GM12878 (cell line): ENCODE results near the gene MEGF6. TPM values are rescaled to one million over a fixed set of nuclear protein-coding genes. Genes with fewer than 3 reads are reported as not detected.

Source experiments
- ATAC-seq: fragments of 200-7000 bp; cut with Tn5 transposase; 3 replicates; pipeline ENCODE4 v1.9.1; 2020; ENCODE audit warnings: mild to moderate bottlenecking, moderate library complexity
- BruUV-seq: library from RNA; stranded (reverse); fragments of 400-500 nt; replicated peaks from 2 replicates; lab custom pipeline; 2021; lab: Mats Ljungman, UMichigan
- CTCF ChIA-PET: fragments of 300-600 bp; sonication (Branson Sonifier 250); formaldehyde crosslinking; extraction: SDS; loops from one replicate; lab custom pipeline; 2021; ENCODE audit warnings: inconsistent platforms; lab: Yijun Ruan, JAX
- POLR2A ChIA-PET: fragments of 350-600 bp; formaldehyde crosslinking; extraction: SDS; loops from one replicate; lab custom pipeline; 2021; ENCODE audit warnings: inconsistent platforms; lab: Charles Lee
- RAD21 ChIA-PET: fragments of 300-600 bp; sonication (Branson Sonifier 250); formaldehyde crosslinking; loops from one replicate; lab custom pipeline; 2023; ENCODE audit warnings: antibody characterized with exemption; ENCODE audit not compliant: unreplicated experiment; lab: Charles Lee
- SMC1A ChIA-PET: fragments of 300-600 bp; sonication (Branson Sonifier 250); formaldehyde crosslinking; loops from one replicate; lab custom pipeline; 2023; ENCODE audit not compliant: unreplicated experiment, uncharacterized antibody; lab: Charles Lee
- DNase-seq: peaks from one replicate; pipeline ENCODE4 v3.0.0-alpha.2; 2011; ENCODE audit warnings: low read depth, low spot score
- FAIRE-seq: peaks from 3 replicates; lab custom pipeline; 2011; peaks lifted over from hg19 to GRCh38; lab: Jason Lieb, UNC
- H2AFZ ChIP-seq: 2 replicates; pipeline ENCODE4 v1.6.0; 2011; ENCODE audit warnings: low read depth, low read length, control low read depth; ENCODE audit not compliant: control insufficient read depth
- H3K27ac ChIP-seq: 2 replicates; pipeline ENCODE4 v1.5.1; 2011; ENCODE audit warnings: control low read depth; ENCODE audit not compliant: control insufficient read depth, insufficient read depth
- H3K27me3 ChIP-seq, 2 experiments: replicated peaks in 1 of 2; 2 replicates each; pipeline versions ENCODE4 v1.6.0 to v1.6.1; 2011; ENCODE audit warnings: low read length in 1 of 2; ENCODE audit not compliant: control insufficient read depth in 2 of 2, insufficient read depth in 2 of 2
- H3K36me3 ChIP-seq, 2 experiments: 2 replicates each; pipeline ENCODE4 v1.5.1; 2011; ENCODE audit warnings: low read length in 1 of 2; ENCODE audit not compliant: control insufficient read depth in 2 of 2, insufficient read depth in 2 of 2
- H3K4me1 ChIP-seq: 2 replicates; pipeline ENCODE4 v1.6.1; 2011; ENCODE audit warnings: mild to moderate bottlenecking, low read length, moderate library complexity, mixed read lengths; ENCODE audit not compliant: control insufficient read depth, insufficient read depth
- H3K4me2 ChIP-seq: 2 replicates; pipeline ENCODE4 v1.6.0; 2011; ENCODE audit warnings: control low read depth; ENCODE audit not compliant: control insufficient read depth, insufficient read depth
- H3K4me3 ChIP-seq: fragments of 200-600 bp; sonication (generic); 2 replicates; pipeline ENCODE4 v1.5.1; 2016
- H3K79me2 ChIP-seq: 2 replicates; pipeline ENCODE4 v1.6.0; 2011; ENCODE audit warnings: low read length; ENCODE audit not compliant: control insufficient read depth, insufficient read depth
- H3K9ac ChIP-seq: 2 replicates; pipeline ENCODE4 v1.8.0; 2011; ENCODE audit warnings: low read length, control low read depth, mixed read lengths; ENCODE audit not compliant: control insufficient read depth, insufficient read depth
- H3K9me3 ChIP-seq: replicated peaks from 3 replicates; pipeline ENCODE4 v1.5.1; 2011; ENCODE audit warnings: mild to moderate bottlenecking, low read length; ENCODE audit not compliant: control insufficient read depth, insufficient read depth
- H4K20me1 ChIP-seq: 2 replicates; pipeline ENCODE4 v1.6.0; 2011; ENCODE audit not compliant: control insufficient read depth, insufficient read depth
- BMI1 ChIP-seq: fragments of 450-650 bp; IDR thresholded peaks from 2 replicates; pipeline ENCODE4 v1.6.1; 2016; ENCODE audit warnings: mild to moderate bottlenecking, moderate library complexity, borderline replicate concordance
- BRCA1 ChIP-seq: IDR thresholded peaks from 2 replicates; pipeline ENCODE4 v1.6.1; 2011; ENCODE audit warnings: low read depth, low read length, improper control_type of control experiment
- CBFB ChIP-seq: IDR thresholded peaks from 2 replicates; pipeline ENCODE4 v1.6.1; 2016; ENCODE audit warnings: antibody characterized with exemption, low read depth
- CBX3 ChIP-seq: fragments of 200-600 bp; sonication (generic); IDR thresholded peaks from 2 replicates; pipeline ENCODE4 v1.6.1; 2016; ENCODE audit warnings: low read depth, borderline replicate concordance
- CHD2 ChIP-seq: IDR thresholded peaks from 2 replicates; pipeline ENCODE4 v1.6.1; 2011; ENCODE audit warnings: low read depth, low read length, improper control_type of control experiment, borderline replicate concordance
- DPF2 ChIP-seq: fragments of 450-650 bp; IDR thresholded peaks from 2 replicates; pipeline ENCODE4 v1.6.1; 2017; ENCODE audit warnings: mild to moderate bottlenecking
- KDM1A ChIP-seq: fragments of 200-600 bp; sonication (generic); IDR thresholded peaks from 2 replicates; pipeline ENCODE4 v1.6.1; 2016; ENCODE audit warnings: borderline replicate concordance
- POLR2AphosphoS2 ChIP-seq: IDR thresholded peaks from 2 replicates; pipeline ENCODE4 v1.6.1; 2011; ENCODE audit warnings: low read depth, mild to moderate bottlenecking, low read length, improper control_type of control experiment, moderate library complexity
- SIX5 ChIP-seq: IDR thresholded peaks from 2 replicates; pipeline ENCODE4 v1.6.1; 2011; ENCODE audit warnings: mild to moderate bottlenecking, low read depth, low read length, moderate library complexity; ENCODE audit not compliant: severe bottlenecking
- SMAD5 ChIP-seq: IDR thresholded peaks from 2 replicates; pipeline ENCODE4 v1.6.1; 2016; ENCODE audit warnings: antibody characterized with exemption, low read depth
- STAT3 ChIP-seq: IDR thresholded peaks from 2 replicates; pipeline ENCODE4 v1.6.1; 2011; ENCODE audit warnings: low read depth, low read length, improper control_type of control experiment
- SUPT20H ChIP-seq: IDR thresholded peaks from 2 replicates; pipeline ENCODE4 v1.6.1; 2011; ENCODE audit warnings: low read depth, mild to moderate bottlenecking, low read length, moderate library complexity, borderline replicate concordance; ENCODE audit not compliant: control insufficient read depth
- TCF12 ChIP-seq: IDR thresholded peaks from 2 replicates; pipeline ENCODE4 v1.6.1; 2011; ENCODE audit warnings: low read depth, mild to moderate bottlenecking, low read length
- TCF3 ChIP-seq: IDR thresholded peaks from 2 replicates; pipeline ENCODE4 v1.6.1; 2012; ENCODE audit warnings: low read depth, mild to moderate bottlenecking, low read length, borderline replicate concordance; ENCODE audit not compliant: insufficient read depth
- ZNF24 ChIP-seq: fragments of 450-650 bp; IDR thresholded peaks from 2 replicates; pipeline ENCODE4 v1.6.1; 2017; ENCODE audit warnings: antibody characterized with exemption, mild to moderate bottlenecking
- ZSCAN29 ChIP-seq: fragments of 450-650 bp; IDR thresholded peaks from 2 replicates; pipeline ENCODE4 v1.6.1; 2017; ENCODE audit warnings: mild to moderate bottlenecking, moderate library complexity
- WGBS: methylation state at CpG from one replicate; pipeline ENCODE4 v1.1.6; 2016; ENCODE audit warnings: low lambda C conversion rate; ENCODE audit not compliant: insufficient replicate concordance, insufficient coverage; ENCODE audit errors: missing lambda C conversion rate; 5-methylcytosine and 5-hydroxymethylcytosine counted together
- in situ Hi-C: fragments of 300-500 bp; cut with MboI; formaldehyde crosslinking; loops from 9 replicates; pipeline ENCODE4 v1.14.3; 2018; ENCODE audit warnings: mixed read lengths
- intact Hi-C: fragments of 100-400 bp; cut with micrococcal nuclease; formaldehyde crosslinking; loops from one replicate; pipeline ENCODE4 v1.14.2; 2022; ENCODE audit not compliant: unreplicated experiment
- polyA plus RNA-seq, 11 experiments: library from polyadenylated mRNA; depleted of rRNA in 4 of 11; unstranded in 6 of 11; stranded (reverse) in 5 of 11; fragments of >200 nt; fragmentation: Nextera tagmentation in 4 of 11; fragmentation: Illumina TruSeq in 1 of 11; extraction: Ambion mirVana in 4 of 11; extraction: Trizol in 1 of 11; gene quantifications; 1 replicate in 1 of 11; 2 replicates in 10 of 11; pipeline versions ENCODE4 v1.2.1 to v1.2.3, GENCODE V29; 2011 to 2016; ENCODE audit warnings: inconsistent platforms in 2 of 11, missing spikeins in 2 of 11, low read depth in 1 of 11
- total RNA-seq, 4 experiments: library from RNA; depleted of rRNA in 3 of 4; stranded (reverse); fragments of >200 nt in 3 of 4; fragmentation: Illumina TruSeq in 1 of 4; extraction: Trizol in 1 of 4; gene quantifications; 2 replicates each; pipeline versions ENCODE4 v1.2.1 to v1.2.3, GENCODE V29; 2013 to 2021
- TF ChIP-seq, protein P1 (sequence below): fragments of 450-650 bp; formaldehyde crosslinking; IDR thresholded peaks from 2 replicates; pipeline ENCODE4 v1.5.0; 2022; ENCODE audit warnings: mild to moderate bottlenecking, missing genetic modification characterization
- TF ChIP-seq, protein P2 (sequence below): IDR thresholded peaks from 2 replicates; pipeline ENCODE4 v1.6.1; 2012; ENCODE audit warnings: mild to moderate bottlenecking, low read depth, low read length

MEGF6 gene
- total and polyA plus RNA-seq, 10 of the 15 experiments (the other 5 are each of a cell fraction or from before 2014, with no cell fraction given), result 0.03 to 0.41 TPM; not detected in 8

DNA sequence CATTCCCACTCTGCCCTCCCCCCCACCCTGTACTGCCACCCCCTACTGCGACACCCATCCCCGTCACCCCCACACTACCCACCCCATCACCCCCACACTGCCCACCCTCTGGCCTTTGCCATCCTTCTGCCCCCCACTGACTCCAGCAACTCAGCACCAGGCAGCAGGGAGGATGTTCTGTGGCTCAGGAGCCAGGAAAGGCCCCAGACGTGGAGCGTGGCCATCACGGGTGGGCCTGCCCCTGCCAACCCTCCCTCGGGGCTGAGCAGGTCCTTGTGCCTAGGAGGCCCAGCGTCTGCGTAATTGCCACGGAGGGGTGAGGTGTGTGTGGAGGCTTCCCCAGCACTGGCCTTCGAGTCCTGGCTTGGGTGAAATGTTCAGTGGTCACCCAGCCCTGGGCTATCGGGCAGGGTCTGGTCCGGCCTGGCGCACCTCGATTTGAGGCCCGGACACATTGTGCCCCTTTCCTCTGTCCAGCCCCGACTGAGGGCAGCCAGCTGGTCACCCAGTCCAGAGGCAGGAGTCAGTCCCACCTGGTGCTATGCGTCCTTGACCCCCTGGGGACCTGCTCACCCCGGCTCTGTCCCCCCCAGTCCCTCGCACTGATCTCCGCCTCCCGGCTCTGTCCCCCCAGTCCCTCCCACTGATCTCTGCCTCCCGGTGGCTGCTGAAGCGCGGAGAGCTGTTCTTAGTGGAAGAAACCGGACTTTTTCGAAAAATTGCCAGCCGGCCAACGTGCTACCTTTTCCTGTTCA is 133.9 kb downstream of the MEGF6 start:
- in situ Hi-C loops, result no loop called here
- H2AFZ ChIP-seq, result no peak overlapping the region
- H3K4me1 ChIP-seq, result no peaks in the 10 kb centered on the region
- RAD21 ChIA-PET, result no interaction called here
- BruUV-seq, result no TSS peak
- H3K27me3 ChIP-seq, result no peaks in the 10 kb centered on the region
- no peaks in the 10 kb centered on the region for H4K20me1 ChIP-seq
- POLR2A ChIA-PET, result no interaction called here
- H3K27ac ChIP-seq, result no peak overlapping the region
- ATAC-seq (no peak), DNase-seq (no peak), FAIRE-seq (no peak)
- intact Hi-C loops, result no loop called here
- H3K36me3 ChIP-seq, result no peaks in the 10 kb centered on the region
- TF ChIP-seq TCF12, result no peak
- TF ChIP-seq, protein P1, sequence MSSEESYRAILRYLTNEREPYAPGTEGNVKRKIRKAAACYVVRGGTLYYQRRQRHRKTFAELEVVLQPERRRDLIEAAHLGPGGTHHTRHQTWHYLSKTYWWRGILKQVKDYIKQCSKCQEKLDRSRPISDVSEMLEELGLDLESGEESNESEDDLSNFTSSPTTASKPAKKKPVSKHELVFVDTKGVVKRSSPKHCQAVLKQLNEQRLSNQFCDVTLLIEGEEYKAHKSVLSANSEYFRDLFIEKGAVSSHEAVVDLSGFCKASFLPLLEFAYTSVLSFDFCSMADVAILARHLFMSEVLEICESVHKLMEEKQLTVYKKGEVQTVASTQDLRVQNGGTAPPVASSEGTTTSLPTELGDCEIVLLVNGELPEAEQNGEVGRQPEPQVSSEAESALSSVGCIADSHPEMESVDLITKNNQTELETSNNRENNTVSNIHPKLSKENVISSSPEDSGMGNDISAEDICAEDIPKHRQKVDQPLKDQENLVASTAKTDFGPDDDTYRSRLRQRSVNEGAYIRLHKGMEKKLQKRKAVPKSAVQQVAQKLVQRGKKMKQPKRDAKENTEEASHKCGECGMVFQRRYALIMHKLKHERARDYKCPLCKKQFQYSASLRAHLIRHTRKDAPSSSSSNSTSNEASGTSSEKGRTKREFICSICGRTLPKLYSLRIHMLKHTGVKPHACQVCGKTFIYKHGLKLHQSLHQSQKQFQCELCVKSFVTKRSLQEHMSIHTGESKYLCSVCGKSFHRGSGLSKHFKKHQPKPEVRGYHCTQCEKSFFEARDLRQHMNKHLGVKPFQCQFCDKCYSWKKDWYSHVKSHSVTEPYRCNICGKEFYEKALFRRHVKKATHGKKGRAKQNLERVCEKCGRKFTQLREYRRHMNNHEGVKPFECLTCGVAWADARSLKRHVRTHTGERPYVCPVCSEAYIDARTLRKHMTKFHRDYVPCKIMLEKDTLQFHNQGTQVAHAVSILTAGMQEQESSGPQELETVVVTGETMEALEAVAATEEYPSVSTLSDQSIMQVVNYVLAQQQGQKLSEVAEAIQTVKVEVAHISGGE, result no peak
- TF ChIP-seq SMAD5, result no peak
- no peak for TF ChIP-seq CHD2
- TF ChIP-seq STAT3, result no peak
- no peak for TF ChIP-seq CBFB
- no peak for TF ChIP-seq TCF3
- no peak for TF ChIP-seq ZNF24
- TF ChIP-seq BRCA1, result no peak
- no peak for TF ChIP-seq ZSCAN29
- no peak for TF ChIP-seq SUPT20H
- no peak for TF ChIP-seq POLR2AphosphoS2
- TF ChIP-seq DPF2, result no peak
- TF ChIP-seq CBX3, result no peak
- TF ChIP-seq, protein P2, sequence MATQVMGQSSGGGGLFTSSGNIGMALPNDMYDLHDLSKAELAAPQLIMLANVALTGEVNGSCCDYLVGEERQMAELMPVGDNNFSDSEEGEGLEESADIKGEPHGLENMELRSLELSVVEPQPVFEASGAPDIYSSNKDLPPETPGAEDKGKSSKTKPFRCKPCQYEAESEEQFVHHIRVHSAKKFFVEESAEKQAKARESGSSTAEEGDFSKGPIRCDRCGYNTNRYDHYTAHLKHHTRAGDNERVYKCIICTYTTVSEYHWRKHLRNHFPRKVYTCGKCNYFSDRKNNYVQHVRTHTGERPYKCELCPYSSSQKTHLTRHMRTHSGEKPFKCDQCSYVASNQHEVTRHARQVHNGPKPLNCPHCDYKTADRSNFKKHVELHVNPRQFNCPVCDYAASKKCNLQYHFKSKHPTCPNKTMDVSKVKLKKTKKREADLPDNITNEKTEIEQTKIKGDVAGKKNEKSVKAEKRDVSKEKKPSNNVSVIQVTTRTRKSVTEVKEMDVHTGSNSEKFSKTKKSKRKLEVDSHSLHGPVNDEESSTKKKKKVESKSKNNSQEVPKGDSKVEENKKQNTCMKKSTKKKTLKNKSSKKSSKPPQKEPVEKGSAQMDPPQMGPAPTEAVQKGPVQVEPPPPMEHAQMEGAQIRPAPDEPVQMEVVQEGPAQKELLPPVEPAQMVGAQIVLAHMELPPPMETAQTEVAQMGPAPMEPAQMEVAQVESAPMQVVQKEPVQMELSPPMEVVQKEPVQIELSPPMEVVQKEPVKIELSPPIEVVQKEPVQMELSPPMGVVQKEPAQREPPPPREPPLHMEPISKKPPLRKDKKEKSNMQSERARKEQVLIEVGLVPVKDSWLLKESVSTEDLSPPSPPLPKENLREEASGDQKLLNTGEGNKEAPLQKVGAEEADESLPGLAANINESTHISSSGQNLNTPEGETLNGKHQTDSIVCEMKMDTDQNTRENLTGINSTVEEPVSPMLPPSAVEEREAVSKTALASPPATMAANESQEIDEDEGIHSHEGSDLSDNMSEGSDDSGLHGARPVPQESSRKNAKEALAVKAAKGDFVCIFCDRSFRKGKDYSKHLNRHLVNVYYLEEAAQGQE, result no peak
- no peak for TF ChIP-seq SIX5
- TF ChIP-seq BMI1, result no peak
- no peak for TF ChIP-seq KDM1A
- TF ChIP-seq, all 136 proteins: peak for 0
- no peak overlapping the region for H3K4me3 ChIP-seq
- H3K9me3 ChIP-seq, result no peaks in the 10 kb centered on the region
- ChIA-PET SMC1A (no interaction called here), CTCF (no interaction called here)
- no peaks in the 10 kb centered on the region for H3K79me2 ChIP-seq
- H3K4me2 ChIP-seq, result no peak overlapping the region
- 62% methylated on average over 26 of the region's 28 CpGs for WGBS
- no peak overlapping the region for H3K9ac ChIP-seq
